Subcutaneous abdominal adipose tissue (tissue), 5 donors: ENCODE measurements around the gene ZNF318.

Source experiments
- H3K27ac ChIP-seq: one replicate; pipeline ENCODE4 v1.7.0; 2013; ENCODE audit warnings: low read depth, mild to moderate bottlenecking, inconsistent platforms, low read length, moderate library complexity
- H3K27me3 ChIP-seq, 5 donors: one replicate each; pipeline ENCODE4 v1.7.0; 2013; ENCODE audit warnings: low read length in 5 of 5, inconsistent platforms in 1 of 5; ENCODE audit not compliant: control insufficient read depth in 5 of 5, insufficient read depth in 4 of 5
- H3K36me3 ChIP-seq, 5 donors: one replicate each; pipeline ENCODE4 v1.7.0; 2013; ENCODE audit warnings: low read length in 5 of 5; ENCODE audit not compliant: control insufficient read depth in 5 of 5, insufficient read depth in 5 of 5
- H3K4me1 ChIP-seq, 5 donors: one replicate each; pipeline ENCODE4 v1.7.0; 2013; ENCODE audit warnings: low read length in 5 of 5, mild to moderate bottlenecking in 3 of 5, moderate library complexity in 1 of 5; ENCODE audit not compliant: control insufficient read depth in 5 of 5, insufficient read depth in 5 of 5
- H3K4me3 ChIP-seq, 5 donors: one replicate each; pipeline ENCODE4 v1.7.0; 2013; ENCODE audit warnings: low read length in 5 of 5, low read depth in 1 of 5
- H3K9ac ChIP-seq, 5 donors: one replicate each; pipeline ENCODE4 v1.7.0; 2013; ENCODE audit warnings: low read length in 5 of 5, mild to moderate bottlenecking in 4 of 5, moderate library complexity in 3 of 5
- H3K9me3 ChIP-seq, 5 donors: one replicate each; pipeline ENCODE4 v1.7.0; 2013; ENCODE audit warnings: low read length in 5 of 5; ENCODE audit not compliant: control insufficient read depth in 5 of 5
- donor health status: healthy.
- donor health status: healthy.
- donor health status: healthy.
- donor health status: healthy.
- donor health status: healthy.

Gene ZNF318

DNA sequence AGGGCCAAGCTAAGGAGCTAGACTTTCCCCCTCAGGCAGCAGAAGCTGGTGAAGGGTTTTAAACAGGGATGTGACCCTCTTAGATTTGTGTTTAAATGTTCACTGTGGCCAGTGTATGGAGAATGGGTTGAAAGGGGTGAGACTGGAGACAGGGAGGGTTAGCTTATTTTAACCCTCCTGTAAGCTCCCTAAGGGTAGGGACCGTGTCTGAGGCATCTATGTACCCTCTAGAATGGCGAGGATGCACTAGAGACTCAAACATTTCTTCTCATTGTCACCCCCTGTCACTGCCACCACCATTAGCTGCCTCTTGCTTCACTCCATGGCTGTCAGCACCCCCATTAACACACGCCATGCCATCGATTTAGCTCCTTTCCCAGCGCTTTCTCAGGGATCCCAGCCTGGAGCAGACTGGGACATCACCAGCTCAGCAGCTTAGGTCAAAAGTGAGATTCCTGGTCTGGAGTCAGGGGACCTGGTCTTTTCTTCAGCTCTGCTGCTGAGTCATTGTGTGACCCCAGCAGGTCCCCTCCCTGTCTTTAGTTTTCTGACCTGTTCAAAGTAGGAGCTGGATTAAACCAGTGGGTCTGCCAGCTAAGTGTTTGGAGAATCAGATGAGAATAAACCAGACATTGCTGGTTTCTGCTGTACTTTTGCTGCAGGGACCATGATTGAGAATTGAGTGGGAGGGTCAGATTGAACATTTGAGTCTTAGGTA, 72.5 kb downstream of the ZNF318 start:
- Histone ChIP-seq H3K36me3 (no peaks in the 10 kb centered on the region), H3K4me3 (no peak overlapping the region), H3K27ac (no peak overlapping the region), H3K9me3 (no peaks in the 10 kb centered on the region), H3K4me1 (no peaks in the 10 kb centered on the region), H3K27me3 (peaks cover 12 to 38% (median 30%) of the 10 kb centered on the region in 5 donors), H3K9ac (no peak overlapping the region)

DNA sequence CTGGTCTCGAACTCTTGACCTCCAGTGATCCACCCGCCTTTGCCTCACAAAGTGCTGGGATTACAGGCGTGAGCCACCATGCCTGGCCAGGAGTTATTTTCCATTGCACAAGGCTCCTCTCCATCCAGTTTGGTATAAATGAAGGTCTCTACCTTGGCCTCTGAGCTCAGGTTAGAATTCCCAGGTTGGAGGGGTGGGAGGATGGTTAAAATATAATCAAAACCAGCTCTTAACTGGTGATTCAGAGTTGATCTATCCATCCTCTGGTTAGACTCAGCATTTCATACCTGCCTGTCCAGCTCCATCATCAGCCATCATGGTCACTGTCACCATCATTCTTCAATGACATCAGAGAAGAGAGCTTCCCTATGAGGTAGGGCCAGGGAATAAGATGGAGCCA, 74.0 kb downstream of the ZNF318 start:
- H3K27ac ChIP-seq, result no peak overlapping the region
- no peaks in the 10 kb centered on the region for H3K36me3 ChIP-seq

DNA sequence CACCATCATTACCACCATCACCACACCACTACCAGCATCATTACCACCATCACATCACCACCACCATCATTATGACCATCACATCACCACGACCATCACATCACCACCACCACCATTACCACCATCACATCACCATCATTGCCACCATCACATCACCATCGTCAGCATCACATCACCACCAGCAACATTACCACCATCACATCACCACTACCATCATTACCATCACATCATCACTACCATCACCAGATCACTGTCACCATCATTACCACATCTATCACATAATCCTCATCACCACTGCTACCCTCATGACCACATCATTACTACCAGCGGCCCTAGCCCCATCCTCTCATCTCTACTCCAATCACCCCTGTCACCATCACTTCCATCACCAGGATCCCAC, 74.9 kb downstream of the ZNF318 start:
- H3K27me3 ChIP-seq, result peaks cover 0 to 25% (median 11%) of the 10 kb centered on the region in 5 donors
- H3K9me3 ChIP-seq, result no peaks in the 10 kb centered on the region
- H3K9ac ChIP-seq, result no peak overlapping the region
- no peaks in the 10 kb centered on the region for H3K4me1 ChIP-seq
- no peak overlapping the region for H3K4me3 ChIP-seq
- H3K27ac ChIP-seq, result no peak overlapping the region
- no peaks in the 10 kb centered on the region for H3K36me3 ChIP-seq

More for the DNA sequence above, 74.0 kb downstream of the ZNF318 start:
- H3K27me3 ChIP-seq, result peaks cover 7 to 29% (median 20%) of the 10 kb centered on the region in 5 donors
- no peak overlapping the region for H3K9ac ChIP-seq
- H3K4me3 ChIP-seq, result no peak overlapping the region
- no peaks in the 10 kb centered on the region for H3K4me1 ChIP-seq
- H3K9me3 ChIP-seq, result no peaks in the 10 kb centered on the region

DNA sequence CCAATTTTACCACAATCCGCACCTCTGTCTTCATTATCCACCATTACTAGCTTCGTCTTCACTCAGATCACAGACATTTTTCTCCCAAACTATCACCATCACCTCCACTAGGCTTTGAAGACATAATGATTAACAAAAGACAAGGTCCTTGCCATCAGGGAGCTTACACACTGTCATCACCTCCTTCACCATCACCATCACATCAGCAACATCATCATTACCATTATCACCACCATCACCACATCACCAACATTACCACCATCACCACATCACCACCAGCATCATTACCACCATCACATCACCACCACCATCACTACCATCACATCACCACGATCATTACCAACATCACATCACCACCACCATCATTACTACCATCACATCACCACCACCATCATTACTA, 75.7 kb downstream of the ZNF318 start:
- Histone ChIP-seq H3K27me3 (peaks cover 0 to 17% (median 6%) of the 10 kb centered on the region in 5 donors), H3K9me3 (no peaks in the 10 kb centered on the region), H3K9ac (no peak overlapping the region), H3K4me3 (no peak overlapping the region), H3K36me3 (no peaks in the 10 kb centered on the region), H3K27ac (no peak overlapping the region), H3K4me1 (no peaks in the 10 kb centered on the region)

DNA sequence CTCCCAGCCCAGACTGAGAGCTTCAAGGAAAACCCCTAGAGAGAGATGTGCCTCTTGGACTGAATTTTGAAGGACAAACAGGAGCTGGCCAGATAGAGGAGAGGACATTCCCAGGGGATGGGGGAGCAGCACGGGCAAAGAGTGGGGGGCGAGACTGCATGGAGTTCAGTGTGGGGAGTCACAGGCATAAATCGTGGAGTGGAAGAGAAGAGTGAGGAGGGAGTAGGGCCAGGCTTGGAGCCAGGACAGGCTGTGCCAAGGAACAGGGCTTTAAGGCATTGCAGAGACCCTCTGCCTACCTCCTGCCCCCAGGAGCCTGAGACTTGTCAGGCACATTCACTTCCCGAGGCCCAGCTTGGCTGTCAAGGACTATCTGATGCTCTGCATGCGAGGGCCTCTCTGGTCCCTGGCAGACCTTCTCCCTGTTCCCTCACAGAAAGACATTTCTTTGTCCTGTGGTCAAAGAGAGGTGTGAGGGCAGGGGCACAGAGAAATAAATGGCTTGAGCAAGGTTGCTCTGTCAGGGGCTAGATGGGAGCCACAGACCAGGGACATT, 76.6 kb downstream of the ZNF318 start:
- no peaks in the 10 kb centered on the region for H3K9me3 ChIP-seq
- H3K9ac ChIP-seq, result no peak overlapping the region

DNA sequence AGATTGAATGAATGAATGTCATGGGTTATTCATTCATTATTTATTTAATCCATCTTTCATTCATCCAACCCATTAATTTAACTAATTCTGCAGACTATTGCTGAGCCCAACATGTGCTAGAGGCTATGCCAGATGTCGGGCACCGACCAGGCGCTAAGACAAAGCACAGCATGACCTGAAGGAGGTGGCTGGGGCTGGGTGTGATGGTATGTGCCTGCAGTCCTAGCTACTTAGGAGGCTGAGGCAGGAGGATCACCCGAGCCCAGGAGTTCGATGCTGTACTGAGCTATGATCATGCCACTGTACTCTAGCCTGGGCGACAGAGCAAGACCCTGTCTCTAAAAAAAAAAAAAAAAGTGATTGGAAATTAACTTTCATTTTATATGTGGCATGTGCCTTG, 77.1 kb downstream of the ZNF318 start:
- Histone ChIP-seq H3K9me3 (no peaks in the 10 kb centered on the region), H3K4me1 (no peaks in the 10 kb centered on the region), H3K36me3 (no peaks in the 10 kb centered on the region), H3K27me3 (peaks cover 0 to 10% (median 0%) of the 10 kb centered on the region in 5 donors), H3K9ac (no peak overlapping the region), H3K4me3 (no peak overlapping the region), H3K27ac (no peak overlapping the region)

More for the DNA sequence above, 76.6 kb downstream of the ZNF318 start:
- H3K4me3 ChIP-seq, result no peak overlapping the region
- H3K36me3 ChIP-seq, result no peaks in the 10 kb centered on the region
- H3K27me3 ChIP-seq, result peaks cover 0 to 13% (median 3%) of the 10 kb centered on the region in 5 donors
- H3K27ac ChIP-seq, result no peak overlapping the region
- H3K4me1 ChIP-seq, result no peaks in the 10 kb centered on the region

DNA sequence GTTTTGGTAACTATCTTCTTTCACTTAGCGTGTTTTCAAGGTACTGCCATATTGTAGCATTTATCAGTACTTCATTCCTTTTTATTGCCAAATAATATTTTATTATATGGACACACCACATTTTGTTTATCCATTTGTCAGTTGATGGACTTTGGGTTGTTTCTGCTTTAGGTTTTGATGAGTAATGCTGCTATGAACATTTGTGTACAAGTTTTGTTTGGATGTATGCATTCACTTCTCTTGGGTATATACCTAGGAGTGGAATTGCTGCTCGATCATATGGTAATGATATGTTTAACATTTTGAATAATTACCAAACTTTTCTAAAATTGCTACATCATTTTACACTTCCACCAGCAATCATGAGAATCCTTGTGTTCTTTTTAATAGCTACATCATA, 77.7 kb downstream of the ZNF318 start:
- H3K36me3 ChIP-seq, result no peaks in the 10 kb centered on the region
- no peaks in the 10 kb centered on the region for H3K9me3 ChIP-seq
- H3K4me1 ChIP-seq, result no peaks in the 10 kb centered on the region
- no peak overlapping the region for H3K4me3 ChIP-seq
- no peak overlapping the region for H3K9ac ChIP-seq
- peaks cover 0 to 6% (median 3%) of the 10 kb centered on the region in 5 donors for H3K27me3 ChIP-seq
- H3K27ac ChIP-seq, result no peak overlapping the region

DNA sequence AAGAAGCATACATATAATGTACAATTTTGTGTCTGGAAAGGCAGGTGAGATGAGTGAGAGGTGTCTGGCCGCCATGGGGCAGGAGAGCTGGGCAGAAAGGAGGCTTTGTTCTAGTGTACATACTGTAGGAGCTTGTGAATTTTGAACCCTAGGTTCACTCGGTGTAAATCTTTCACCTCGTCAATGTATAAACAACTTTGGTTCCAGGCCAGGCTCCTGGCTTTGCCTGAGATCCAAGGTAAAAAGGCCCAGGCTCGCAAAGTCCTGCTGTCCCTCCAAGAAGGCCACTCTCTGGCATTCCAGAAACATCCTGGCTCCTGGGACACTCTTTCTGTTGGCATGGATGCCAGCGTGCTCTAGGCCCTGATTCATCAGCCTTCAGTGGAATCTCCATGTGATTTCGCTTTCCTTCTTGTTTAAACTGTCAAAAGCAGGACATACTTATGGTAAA, 78.5 kb downstream of the ZNF318 start:
- Histone ChIP-seq H3K4me1 (no peaks in the 10 kb centered on the region), H3K4me3 (no peak overlapping the region), H3K36me3 (no peaks in the 10 kb centered on the region), H3K9me3 (no peaks in the 10 kb centered on the region), H3K27me3 (peaks cover 0 to 13% (median 5%) of the 10 kb centered on the region in 5 donors), H3K27ac (no peak overlapping the region), H3K9ac (no peak overlapping the region)

DNA sequence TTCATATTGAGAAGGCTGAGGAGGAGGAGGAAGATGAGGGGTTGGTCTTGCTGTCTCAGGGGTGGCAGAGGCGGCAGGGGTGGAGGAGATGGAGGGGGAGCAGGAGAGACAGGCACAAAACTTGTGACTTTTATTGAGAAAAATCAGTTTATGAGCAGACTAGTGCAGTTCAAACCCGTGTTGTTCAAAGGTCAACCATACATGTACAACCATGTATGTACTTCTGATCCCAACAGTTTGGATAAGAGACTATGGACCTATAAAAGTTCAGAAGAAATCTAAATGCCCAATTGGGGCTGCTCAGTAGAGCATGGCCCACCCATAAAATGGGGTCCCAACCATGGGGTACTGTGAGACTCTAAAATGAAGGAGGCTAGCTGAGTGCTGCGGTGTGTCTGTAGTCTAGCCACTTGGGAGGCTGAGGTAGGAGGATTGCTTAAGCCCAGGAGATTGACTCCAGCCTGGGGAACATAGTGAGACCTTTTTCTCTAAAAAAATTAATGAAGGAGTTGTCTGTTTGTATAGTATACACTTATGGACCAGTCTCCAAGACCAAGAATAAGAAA, 79.0 kb downstream of the ZNF318 start:
- H3K4me1 ChIP-seq, result no peaks in the 10 kb centered on the region
- no peak overlapping the region for H3K27ac ChIP-seq
- peaks cover 5 to 18% (median 9%) of the 10 kb centered on the region in 5 donors for H3K27me3 ChIP-seq
- no peaks in the 10 kb centered on the region for H3K36me3 ChIP-seq
- H3K9me3 ChIP-seq, result no peaks in the 10 kb centered on the region
- no peak overlapping the region for H3K4me3 ChIP-seq
- H3K9ac ChIP-seq, result no peak overlapping the region
